ENCODE results near the gene TMEM8B. TPM values are rescaled to one million over a fixed set of nuclear protein-coding genes. Genes with fewer than 3 reads are reported as not detected.

Gene TMEM8B
- total and polyA plus RNA-seq, 9 of the 15 experiments (the other 6 are each of a cell fraction or from before 2014, with no cell fraction given), result 0.01 to 2.2 (median 1.1) TPM

GRCh38 chr9:35871545-35871944 lies 42.5 kb downstream of the TMEM8B start:
- POLR2A ChIA-PET, result interaction anchor here (0.6 kb wide), 1 partner anchor 15 kb away, joined by 3 read pairs; no protein-coding TSS in a partner anchor
- ATAC-seq (no peak), DNase-seq (ENCODE audit: extremely low read depth in 1 of 4, low spot score in 3 of 4) (no peak), FAIRE-seq (no peak)
- H3K36me3 ChIP-seq (ENCODE audit: control insufficient read depth, insufficient read depth, low read length), result no peaks in the 10 kb centered on the region
- H3K4me3 ChIP-seq, result no peak overlapping the region
- WGBS (ENCODE audit: insufficient coverage, low coverage, missing lambda C conversion rate), result 0% methylated on average over 3 of the region's 3 CpGs
- H3K4me2 ChIP-seq (ENCODE audit: insufficient read depth, low read length), result no peak overlapping the region
- H3K9me3 ChIP-seq (replicated peaks; ENCODE audit: control insufficient read depth, insufficient read depth, low read depth, low read length), result no peaks in the 10 kb centered on the region
- peaks cover 0 to 5% of the 10 kb centered on the region in 2 experiments; a peak in 2 of 5 replicates for H3K4me1 ChIP-seq (replicated peaks in 1 of 2; ENCODE audit: control insufficient read depth in 2 of 2, insufficient read depth in 2 of 2, low read length in 2 of 2)
- no peak for TF ChIP-seq ZFP30 (CRISPR knock-in tag; IDR thresholded peaks at IDR 0.05; ENCODE audit: borderline replicate concordance)
- TF ChIP-seq MCM3 (IDR thresholded peaks at IDR 0.05), result no peak
- TF ChIP-seq, protein P1, sequence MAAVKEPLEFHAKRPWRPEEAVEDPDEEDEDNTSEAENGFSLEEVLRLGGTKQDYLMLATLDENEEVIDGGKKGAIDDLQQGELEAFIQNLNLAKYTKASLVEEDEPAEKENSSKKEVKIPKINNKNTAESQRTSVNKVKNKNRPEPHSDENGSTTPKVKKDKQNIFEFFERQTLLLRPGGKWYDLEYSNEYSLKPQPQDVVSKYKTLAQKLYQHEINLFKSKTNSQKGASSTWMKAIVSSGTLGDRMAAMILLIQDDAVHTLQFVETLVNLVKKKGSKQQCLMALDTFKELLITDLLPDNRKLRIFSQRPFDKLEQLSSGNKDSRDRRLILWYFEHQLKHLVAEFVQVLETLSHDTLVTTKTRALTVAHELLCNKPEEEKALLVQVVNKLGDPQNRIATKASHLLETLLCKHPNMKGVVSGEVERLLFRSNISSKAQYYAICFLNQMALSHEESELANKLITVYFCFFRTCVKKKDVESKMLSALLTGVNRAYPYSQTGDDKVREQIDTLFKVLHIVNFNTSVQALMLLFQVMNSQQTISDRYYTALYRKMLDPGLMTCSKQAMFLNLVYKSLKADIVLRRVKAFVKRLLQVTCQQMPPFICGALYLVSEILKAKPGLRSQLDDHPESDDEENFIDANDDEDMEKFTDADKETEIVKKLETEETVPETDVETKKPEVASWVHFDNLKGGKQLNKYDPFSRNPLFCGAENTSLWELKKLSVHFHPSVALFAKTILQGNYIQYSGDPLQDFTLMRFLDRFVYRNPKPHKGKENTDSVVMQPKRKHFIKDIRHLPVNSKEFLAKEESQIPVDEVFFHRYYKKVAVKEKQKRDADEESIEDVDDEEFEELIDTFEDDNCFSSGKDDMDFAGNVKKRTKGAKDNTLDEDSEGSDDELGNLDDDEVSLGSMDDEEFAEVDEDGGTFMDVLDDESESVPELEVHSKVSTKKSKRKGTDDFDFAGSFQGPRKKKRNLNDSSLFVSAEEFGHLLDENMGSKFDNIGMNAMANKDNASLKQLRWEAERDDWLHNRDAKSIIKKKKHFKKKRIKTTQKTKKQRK (IDR thresholded peaks at IDR 0.05; ENCODE audit: borderline replicate concordance, low read depth, low read length), result no peak
- no peak for TF ChIP-seq ZNF239 (CRISPR knock-in tag; IDR thresholded peaks at IDR 0.05)
- H3K79me2 ChIP-seq (ENCODE audit: control insufficient read depth, insufficient read depth, low read length), result no peaks in the 10 kb centered on the region
- CTCF ChIA-PET (ENCODE audit: low intra/inter-chr PET ratio), result no interaction called here
- no TSS peak for BruUV-seq (replicated peaks)
- no peaks in the 10 kb centered on the region for H3K9me1 ChIP-seq (ENCODE audit: control insufficient read depth, insufficient read depth, low read length)
- no peak overlapping the region for H2AFZ ChIP-seq (ENCODE audit: low read depth, low read length)
- no peak overlapping the region for H3K9ac ChIP-seq (ENCODE audit: insufficient read depth in 1 of 2, low read depth in 2 of 2, low read length in 2 of 2)
- intact Hi-C loops (cut with micrococcal nuclease) (no loop called here), in situ Hi-C loops (cut with MboI) (no loop called here)
- no peaks in the 10 kb centered on the region for H4K20me1 ChIP-seq (replicated peaks; ENCODE audit: control insufficient read depth, insufficient read depth, low read length)
- no peak overlapping the region for H3K27ac ChIP-seq (ENCODE audit: extremely low read depth, low read depth, low read length)
- peaks cover 2 to 20% of the 10 kb centered on the region in 2 experiments; a peak in 3 of 5 replicates for H3K27me3 ChIP-seq (ENCODE audit: control insufficient read depth in 2 of 2, insufficient read depth in 2 of 2, low read length in 2 of 2)
